ENCODE measurements around the gene SENP1. TPM values are rescaled to one million over a fixed set of nuclear protein-coding genes. Genes with fewer than 3 reads are reported as not detected.

Gene SENP1
- total RNA-seq, 6 donors from 2014 or later, result 6.3 to 27.3 (median 13.5) TPM

DNA sequence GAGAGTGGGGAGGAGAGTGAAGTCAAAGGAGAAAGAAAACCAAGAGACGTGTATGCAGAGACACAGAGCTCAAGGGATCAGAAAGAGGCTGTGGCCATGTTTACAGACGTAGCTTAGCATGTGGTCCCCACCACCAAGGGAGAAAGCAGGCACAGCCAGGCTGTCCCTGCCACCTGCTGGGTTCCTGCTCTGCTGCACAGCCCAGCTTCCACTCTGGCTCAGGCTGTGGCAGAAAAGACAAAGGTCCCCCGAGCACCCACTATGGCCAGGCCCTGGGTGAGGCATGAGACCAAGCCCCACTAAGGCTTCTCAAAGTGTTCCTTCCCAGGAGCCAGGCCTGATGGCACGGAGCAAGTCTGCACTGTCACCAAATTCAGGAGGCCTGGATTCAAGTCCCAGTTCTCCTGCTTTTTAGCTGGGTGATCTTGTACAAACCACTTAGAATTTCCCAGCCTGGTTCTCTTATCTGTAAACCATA lies 75.7 kb downstream of the SENP1 start:
- DNase-seq (no peak), ATAC-seq (ENCODE audit: low FRiP score in 2 of 2) (no peak)
- H3K4me1 ChIP-seq, result no peaks in the 10 kb centered on the region
- TF ChIP-seq POLR2A (IDR thresholded peaks at IDR 0.05) (no peak), EP300 (IDR thresholded peaks at IDR 0.05) (no peak), POLR2AphosphoS5 (IDR thresholded peaks at IDR 0.05) (no peak)
- TF ChIP-seq, protein P1, sequence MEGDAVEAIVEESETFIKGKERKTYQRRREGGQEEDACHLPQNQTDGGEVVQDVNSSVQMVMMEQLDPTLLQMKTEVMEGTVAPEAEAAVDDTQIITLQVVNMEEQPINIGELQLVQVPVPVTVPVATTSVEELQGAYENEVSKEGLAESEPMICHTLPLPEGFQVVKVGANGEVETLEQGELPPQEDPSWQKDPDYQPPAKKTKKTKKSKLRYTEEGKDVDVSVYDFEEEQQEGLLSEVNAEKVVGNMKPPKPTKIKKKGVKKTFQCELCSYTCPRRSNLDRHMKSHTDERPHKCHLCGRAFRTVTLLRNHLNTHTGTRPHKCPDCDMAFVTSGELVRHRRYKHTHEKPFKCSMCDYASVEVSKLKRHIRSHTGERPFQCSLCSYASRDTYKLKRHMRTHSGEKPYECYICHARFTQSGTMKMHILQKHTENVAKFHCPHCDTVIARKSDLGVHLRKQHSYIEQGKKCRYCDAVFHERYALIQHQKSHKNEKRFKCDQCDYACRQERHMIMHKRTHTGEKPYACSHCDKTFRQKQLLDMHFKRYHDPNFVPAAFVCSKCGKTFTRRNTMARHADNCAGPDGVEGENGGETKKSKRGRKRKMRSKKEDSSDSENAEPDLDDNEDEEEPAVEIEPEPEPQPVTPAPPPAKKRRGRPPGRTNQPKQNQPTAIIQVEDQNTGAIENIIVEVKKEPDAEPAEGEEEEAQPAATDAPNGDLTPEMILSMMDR (IDR thresholded peaks at IDR 0.05), result no peak
- H3K27me3 ChIP-seq, result no peaks in the 10 kb centered on the region
- H3K9me3 ChIP-seq, result no peaks in the 10 kb centered on the region
- H3K36me3 ChIP-seq, result no peaks in the 10 kb centered on the region
- H3K4me3 ChIP-seq, result no peak overlapping the region
- H3K27ac ChIP-seq, result no peak overlapping the region
- WGBS, 2 donors, result 69 to 83% methylated on average over 3 to 4 of the region's 4 CpGs

DNA sequence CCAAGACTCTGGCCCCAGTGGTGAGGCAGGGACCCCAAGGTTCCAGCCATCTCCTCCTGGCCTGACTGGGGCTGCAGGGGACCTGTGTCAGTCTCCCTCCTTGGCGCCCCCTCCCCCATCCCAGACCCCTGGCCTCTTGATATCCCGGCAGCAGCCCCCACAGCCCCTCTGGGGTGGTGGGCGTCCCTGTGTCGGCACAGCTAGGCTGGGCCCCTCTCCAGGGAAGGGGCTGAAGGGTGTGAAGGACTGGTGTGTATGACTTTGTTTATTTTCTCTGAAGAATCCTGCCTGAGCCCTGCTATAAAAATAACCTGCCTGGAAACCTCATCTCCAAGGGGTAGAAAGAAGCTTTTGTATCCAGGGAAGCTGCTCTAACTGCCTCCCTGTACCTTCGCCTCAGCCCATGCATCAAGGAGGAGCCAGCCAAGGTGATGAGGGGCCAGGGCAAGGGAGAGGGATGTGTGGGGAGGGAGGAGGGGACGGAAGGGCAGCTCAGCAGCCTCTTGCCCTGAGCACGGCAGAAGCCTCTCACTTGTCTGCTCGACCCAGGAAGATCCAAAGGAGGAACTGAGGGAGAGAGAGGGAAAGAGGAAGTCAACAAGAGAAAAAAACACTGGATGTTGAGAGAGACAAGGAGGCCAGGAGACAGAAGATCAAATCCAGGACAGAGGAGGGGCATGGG lies 76.2 kb downstream of the SENP1 start:
- H3K4me1 ChIP-seq, result no peaks in the 10 kb centered on the region
- ATAC-seq (ENCODE audit: low FRiP score in 2 of 2), result no peak
- no peak for TF ChIP-seq POLR2AphosphoS5 (IDR thresholded peaks at IDR 0.05)
- TF ChIP-seq, protein P1 (IDR thresholded peaks at IDR 0.05), result no peak
- no peak for TF ChIP-seq EP300 (IDR thresholded peaks at IDR 0.05)
- TF ChIP-seq POLR2A (IDR thresholded peaks at IDR 0.05), result no peak
- no peak overlapping the region for H3K4me3 ChIP-seq
- no peaks in the 10 kb centered on the region for H3K36me3 ChIP-seq
- 53 to 60% methylated on average over 5 to 8 of the region's 8 CpGs for WGBS, 2 donors
- peak in 1 of 2 donors; percentile 38 for DNase-seq
- H3K27ac ChIP-seq, result no peak overlapping the region
- H3K9me3 ChIP-seq, result no peaks in the 10 kb centered on the region
- no peaks in the 10 kb centered on the region for H3K27me3 ChIP-seq

- H3K36me3 ChIP-seq, result no peaks in the 10 kb centered on the region
- TF ChIP-seq POLR2AphosphoS5 (IDR thresholded peaks at IDR 0.05) (no peak), EP300 (IDR thresholded peaks at IDR 0.05) (no peak), POLR2A (IDR thresholded peaks at IDR 0.05) (no peak)
- TF ChIP-seq, protein P1 (IDR thresholded peaks at IDR 0.05), result no peak
- DNase-seq, result no peak
- H3K9me3 ChIP-seq, result no peaks in the 10 kb centered on the region
- no peak overlapping the region for H3K4me3 ChIP-seq
- H3K27me3 ChIP-seq, result no peaks in the 10 kb centered on the region
- WGBS, 2 donors, result 40 to 53% methylated on average over 5 of the region's 5 CpGs
- H3K27ac ChIP-seq, result no peak overlapping the region
- no peak for ATAC-seq (ENCODE audit: low FRiP score in 2 of 2)
- peaks cover 0 to under 1% (median 0%) of the 10 kb centered on the region in 4 donors for H3K4me1 ChIP-seq
These were observed 77.1 kb downstream of the SENP1 start for GRCh38 chr12:48028541-48029431.

GRCh38 chr12:48027183-48028002 lies 78.5 kb downstream of the SENP1 start:
- Histone ChIP-seq H3K36me3 (no peaks in the 10 kb centered on the region), H3K4me1 (peaks cover 0 to 12% (median 0%) of the 10 kb centered on the region in 4 donors), H3K4me3 (no peak overlapping the region), H3K27ac (no peak overlapping the region), H3K27me3 (no peaks in the 10 kb centered on the region), H3K9me3 (no peaks in the 10 kb centered on the region)
- WGBS, 2 donors, result 65 to 81% methylated on average over 12 to 17 of the region's 18 CpGs
- ATAC-seq (ENCODE audit: low FRiP score in 2 of 2), result no peak
- TF ChIP-seq EP300 (IDR thresholded peaks at IDR 0.05) (no peak), POLR2AphosphoS5 (IDR thresholded peaks at IDR 0.05) (no peak), POLR2A (IDR thresholded peaks at IDR 0.05) (no peak)
- TF ChIP-seq, protein P1 (IDR thresholded peaks at IDR 0.05), result no peak
- DNase-seq, result peak in 1 of 2 donors; percentile 45
